ENCODE results near the gene REX1BD. TPM values are rescaled to one million over a fixed set of nuclear protein-coding genes. Genes with fewer than 3 reads are reported as not detected.

The REX1BD gene
- total RNA-seq, 1 experiment from 2014 or later = 72.3 TPM

GRCh38 chr19:18543814-18544475 lies 44.7 kb upstream of the REX1BD start:
- Histone ChIP-seq H2AK5ac (ENCODE audit: insufficient read length, low read length) (no peak overlapping the region), H3K79me1 (ENCODE audit: insufficient read depth, low read depth, low read length, poor library complexity, severe bottlenecking) (peaks cover 3% of the 10 kb centered on the region), H3K27ac (ENCODE audit: insufficient read length, low read depth, low read length) (no peak overlapping the region), H4K91ac (ENCODE audit: insufficient read length, low read depth, low read length) (no peak overlapping the region), H3K23me2 (ENCODE audit: insufficient read length, low read depth, low read length, poor library complexity, severe bottlenecking) (peaks cover 8% of the 10 kb centered on the region), H3K4me2 (ENCODE audit: insufficient read depth, insufficient read length, low read length) (peak overlapping the region; percentile 87), H4K20me1 (ENCODE audit: control insufficient read depth, insufficient read depth, insufficient read length) (no peaks in the 10 kb centered on the region), H2BK120ac (ENCODE audit: low read depth, low read length, poor library complexity, severe bottlenecking) (no peak overlapping the region), H2AFZ (ENCODE audit: low read length) (no peak overlapping the region), H3K9ac (ENCODE audit: extremely low read depth, insufficient read length, low read length) (no peak overlapping the region), H2BK12ac (ENCODE audit: insufficient read length, low read depth, low read length) (no peak overlapping the region), H3K4me1 (ENCODE audit: insufficient read depth, low read length) (0 out of 2 replicates have a peak, but pooled peaks cover 2% of the 10 kb centered on the region), H3K9me3 (ENCODE audit: control insufficient read depth, low read depth, low read length) (no peaks in the 10 kb centered on the region), H3K4ac (ENCODE audit: low read depth, low read length) (no peak overlapping the region), H3K23ac (ENCODE audit: insufficient read length, low read depth, low read length) (no peak overlapping the region), H4K5ac (ENCODE audit: insufficient read length, low read depth, low read length) (no peak overlapping the region), H4K8ac (replicated peaks; ENCODE audit: insufficient read length, low read depth, low read length) (no peak overlapping the region), H3K27me3 (ENCODE audit: insufficient read depth, low read length) (no peaks in the 10 kb centered on the region), H3K18ac (ENCODE audit: insufficient read length, low read depth, low read length) (no peak overlapping the region), H2BK20ac (ENCODE audit: low read depth, low read length, poor library complexity, severe bottlenecking) (no peak overlapping the region), H3K79me2 (ENCODE audit: insufficient read depth, low read length) (no peaks in the 10 kb centered on the region), H2BK15ac (ENCODE audit: low read depth, low read length) (no peak overlapping the region), H3K14ac (ENCODE audit: insufficient read depth, low read length) (no peak overlapping the region), H3T11ph (ENCODE audit: low read length) (no peak overlapping the region), H2BK5ac (ENCODE audit: insufficient read length, low read length) (no peak overlapping the region), H3K56ac (ENCODE audit: insufficient read length, low read depth, low read length) (no peak overlapping the region)
- H3K4me3 Mint-ChIP-seq = peak overlapping the region; percentile 70 to 86
- WGBS (ENCODE audit: extremely low coverage, insufficient read length, low lambda C conversion rate) = no CpG with 5 or more reads among the region's 12 CpGs
- 0 out of 2 replicates have a peak, but pooled peaks cover 1% of the 10 kb centered on the region for H3K27me3 Mint-ChIP-seq (ENCODE audit: low read depth)
- no peaks in the 10 kb centered on the region for H3K9me3 Mint-ChIP-seq
- peak overlapping the region in 1 of 3 experiments; percentile 0; a peak in 1 of 7 replicates for H3K27ac Mint-ChIP-seq
- TF ChIP-seq, protein P1, sequence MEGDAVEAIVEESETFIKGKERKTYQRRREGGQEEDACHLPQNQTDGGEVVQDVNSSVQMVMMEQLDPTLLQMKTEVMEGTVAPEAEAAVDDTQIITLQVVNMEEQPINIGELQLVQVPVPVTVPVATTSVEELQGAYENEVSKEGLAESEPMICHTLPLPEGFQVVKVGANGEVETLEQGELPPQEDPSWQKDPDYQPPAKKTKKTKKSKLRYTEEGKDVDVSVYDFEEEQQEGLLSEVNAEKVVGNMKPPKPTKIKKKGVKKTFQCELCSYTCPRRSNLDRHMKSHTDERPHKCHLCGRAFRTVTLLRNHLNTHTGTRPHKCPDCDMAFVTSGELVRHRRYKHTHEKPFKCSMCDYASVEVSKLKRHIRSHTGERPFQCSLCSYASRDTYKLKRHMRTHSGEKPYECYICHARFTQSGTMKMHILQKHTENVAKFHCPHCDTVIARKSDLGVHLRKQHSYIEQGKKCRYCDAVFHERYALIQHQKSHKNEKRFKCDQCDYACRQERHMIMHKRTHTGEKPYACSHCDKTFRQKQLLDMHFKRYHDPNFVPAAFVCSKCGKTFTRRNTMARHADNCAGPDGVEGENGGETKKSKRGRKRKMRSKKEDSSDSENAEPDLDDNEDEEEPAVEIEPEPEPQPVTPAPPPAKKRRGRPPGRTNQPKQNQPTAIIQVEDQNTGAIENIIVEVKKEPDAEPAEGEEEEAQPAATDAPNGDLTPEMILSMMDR (conservative IDR thresholded peaks at IDR 0.05) = no peak
- peaks cover 12% of the 10 kb centered on the region in 2 experiments for H3K4me1 Mint-ChIP-seq
- peaks cover 12 to 31% (median 29%) of the 10 kb centered on the region in 3 experiments; a peak in 6 of 7 replicates for H3K36me3 Mint-ChIP-seq (ENCODE audit: insufficient read depth in 1 of 3, low read depth in 3 of 3)
- DNase-seq = peak; percentile 78

Measured in H9 (cell line).